OCI-LY1 (cell line): Measurements from ENCODE around the gene NUP214.

ENCODE experiments used
- H2AFZ ChIP-seq: fragments of 200-600 bp; sonication (generic), shearing (Covaris generic); 2 replicates; pipeline ENCODE4 v1.6.0; 2014; ENCODE audit warnings: antibody characterized with exemption, mild to moderate bottlenecking, low read length
- H3F3A ChIP-seq: fragments of 200-600 bp; sonication (generic), shearing (Covaris generic); 2 replicates; pipeline ENCODE4 v1.6.0; 2014; ENCODE audit warnings: mild to moderate bottlenecking, antibody characterized with exemption, low read length, moderate library complexity; ENCODE audit not compliant: insufficient read depth
- H3K27ac ChIP-seq: fragments of 200-600 bp; sonication (generic); 2 replicates; pipeline ENCODE4 v1.5.1; 2014; ENCODE audit warnings: low read length, mixed run types, mild to moderate bottlenecking, low read depth; ENCODE audit not compliant: poor library complexity, severe bottlenecking
- H3K27me3 ChIP-seq: fragments of 200-600 bp; sonication (generic); 2 replicates; pipeline ENCODE4 v1.6.0; 2014; ENCODE audit warnings: antibody characterized with exemption, mild to moderate bottlenecking, low read length, moderate library complexity; ENCODE audit not compliant: insufficient read depth
- H3K36me3 ChIP-seq: fragments of 200-600 bp; sonication (generic); 2 replicates; pipeline ENCODE4 v1.6.1; 2014; ENCODE audit warnings: mild to moderate bottlenecking, antibody characterized with exemption, low read length, moderate library complexity, mixed read lengths; ENCODE audit not compliant: insufficient read depth
- H3K4me1 ChIP-seq: fragments of 200-600 bp; sonication (generic); 2 replicates; pipeline ENCODE4 v1.5.1; 2014; ENCODE audit warnings: mild to moderate bottlenecking, low read length, moderate library complexity; ENCODE audit not compliant: insufficient read depth, severe bottlenecking
- H3K4me2 ChIP-seq: fragments of 200-600 bp; sonication (generic), shearing (Covaris generic); 2 replicates; pipeline ENCODE4 v1.6.1; 2014; ENCODE audit warnings: low read length
- H3K4me3 ChIP-seq: fragments of 200-600 bp; sonication (generic); 2 replicates; pipeline ENCODE4 v1.5.1; 2014; ENCODE audit warnings: low read length, low read depth, mild to moderate bottlenecking, mixed read lengths; ENCODE audit not compliant: poor library complexity, severe bottlenecking
- H3K79me2 ChIP-seq: fragments of 200-600 bp; shearing (Covaris generic); 2 replicates; pipeline ENCODE4 v1.6.1; 2016; ENCODE audit warnings: mixed run types, low read length, mixed read lengths; ENCODE audit not compliant: insufficient read depth
- H3K9ac ChIP-seq: fragments of 200-600 bp; sonication (generic), shearing (Covaris generic); 2 replicates; pipeline ENCODE4 v1.6.1; 2014; ENCODE audit warnings: mild to moderate bottlenecking, low read length, mixed read lengths
- H3K9me2 ChIP-seq: fragments of 200-600 bp; sonication (generic), shearing (Covaris generic); 2 replicates; pipeline ENCODE4 v1.6.1; 2014; ENCODE audit warnings: low read depth, mild to moderate bottlenecking, low read length, mixed read lengths
- H3K9me3 ChIP-seq: fragments of 200-600 bp; shearing (Covaris generic); 2 replicates; pipeline ENCODE4 v1.6.1; 2014; ENCODE audit warnings: low read length, mixed read lengths
- H4K20me1 ChIP-seq: fragments of 200-600 bp; sonication (generic), shearing (Covaris generic); 2 replicates; pipeline ENCODE4 v1.6.0; 2016; ENCODE audit warnings: mild to moderate bottlenecking, low read length; ENCODE audit not compliant: insufficient read depth
- EZH2 ChIP-seq: fragments of 200-600 bp; sonication (generic), shearing (Covaris generic); IDR thresholded peaks from 2 replicates; pipeline ENCODE4 v1.8.0; 2017; ENCODE audit warnings: borderline replicate concordance, mixed run types, mild to moderate bottlenecking, antibody characterized with exemption, low read length, moderate library complexity, mixed read lengths
- TF ChIP-seq, protein P1 (sequence below): fragments of 200-600 bp; sonication (generic), shearing (Covaris generic); IDR thresholded peaks from 2 replicates; pipeline ENCODE4 v1.5.1; 2017; ENCODE audit warnings: mild to moderate bottlenecking, antibody characterized with exemption, low read length, moderate library complexity, mixed read lengths

NUP214 gene

DNA sequence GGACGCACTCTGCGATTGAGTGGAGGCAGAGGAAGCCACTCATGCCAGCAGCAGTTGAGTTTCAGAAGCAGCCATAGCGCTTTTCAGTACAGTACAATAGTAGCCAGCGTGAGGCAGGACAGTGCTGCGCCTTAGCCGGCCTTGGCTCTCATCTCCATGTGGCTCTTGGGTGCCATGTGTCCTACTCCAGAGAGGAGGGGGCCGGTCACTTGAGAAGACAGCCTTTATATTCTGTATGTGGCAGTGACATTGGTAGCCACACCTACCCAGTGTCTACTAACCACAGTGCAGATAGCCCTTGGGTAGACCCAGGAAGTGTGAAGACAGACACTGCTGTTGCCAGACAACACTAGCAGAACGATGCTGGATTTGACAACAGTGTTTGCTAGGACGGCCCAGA, 108.6 kb downstream of the NUP214 start:
- TF ChIP-seq, protein P1, sequence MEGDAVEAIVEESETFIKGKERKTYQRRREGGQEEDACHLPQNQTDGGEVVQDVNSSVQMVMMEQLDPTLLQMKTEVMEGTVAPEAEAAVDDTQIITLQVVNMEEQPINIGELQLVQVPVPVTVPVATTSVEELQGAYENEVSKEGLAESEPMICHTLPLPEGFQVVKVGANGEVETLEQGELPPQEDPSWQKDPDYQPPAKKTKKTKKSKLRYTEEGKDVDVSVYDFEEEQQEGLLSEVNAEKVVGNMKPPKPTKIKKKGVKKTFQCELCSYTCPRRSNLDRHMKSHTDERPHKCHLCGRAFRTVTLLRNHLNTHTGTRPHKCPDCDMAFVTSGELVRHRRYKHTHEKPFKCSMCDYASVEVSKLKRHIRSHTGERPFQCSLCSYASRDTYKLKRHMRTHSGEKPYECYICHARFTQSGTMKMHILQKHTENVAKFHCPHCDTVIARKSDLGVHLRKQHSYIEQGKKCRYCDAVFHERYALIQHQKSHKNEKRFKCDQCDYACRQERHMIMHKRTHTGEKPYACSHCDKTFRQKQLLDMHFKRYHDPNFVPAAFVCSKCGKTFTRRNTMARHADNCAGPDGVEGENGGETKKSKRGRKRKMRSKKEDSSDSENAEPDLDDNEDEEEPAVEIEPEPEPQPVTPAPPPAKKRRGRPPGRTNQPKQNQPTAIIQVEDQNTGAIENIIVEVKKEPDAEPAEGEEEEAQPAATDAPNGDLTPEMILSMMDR, result no peak
- TF ChIP-seq EZH2, result no peak
- Histone ChIP-seq H4K20me1 (no peaks in the 10 kb centered on the region), H3K4me3 (no peak overlapping the region), H3K4me2 (no peak overlapping the region), H3K9me3 (no peaks in the 10 kb centered on the region), H3K27ac (no peak overlapping the region), H3K9ac (no peak overlapping the region), H3K4me1 (peaks cover 15% of the 10 kb centered on the region), H3K79me2 (no peaks in the 10 kb centered on the region), H2AFZ (no peak overlapping the region), H3F3A (no peaks in the 10 kb centered on the region), H3K9me2 (no peaks in the 10 kb centered on the region), H3K27me3 (no peaks in the 10 kb centered on the region), H3K36me3 (peaks cover 34% of the 10 kb centered on the region)

DNA sequence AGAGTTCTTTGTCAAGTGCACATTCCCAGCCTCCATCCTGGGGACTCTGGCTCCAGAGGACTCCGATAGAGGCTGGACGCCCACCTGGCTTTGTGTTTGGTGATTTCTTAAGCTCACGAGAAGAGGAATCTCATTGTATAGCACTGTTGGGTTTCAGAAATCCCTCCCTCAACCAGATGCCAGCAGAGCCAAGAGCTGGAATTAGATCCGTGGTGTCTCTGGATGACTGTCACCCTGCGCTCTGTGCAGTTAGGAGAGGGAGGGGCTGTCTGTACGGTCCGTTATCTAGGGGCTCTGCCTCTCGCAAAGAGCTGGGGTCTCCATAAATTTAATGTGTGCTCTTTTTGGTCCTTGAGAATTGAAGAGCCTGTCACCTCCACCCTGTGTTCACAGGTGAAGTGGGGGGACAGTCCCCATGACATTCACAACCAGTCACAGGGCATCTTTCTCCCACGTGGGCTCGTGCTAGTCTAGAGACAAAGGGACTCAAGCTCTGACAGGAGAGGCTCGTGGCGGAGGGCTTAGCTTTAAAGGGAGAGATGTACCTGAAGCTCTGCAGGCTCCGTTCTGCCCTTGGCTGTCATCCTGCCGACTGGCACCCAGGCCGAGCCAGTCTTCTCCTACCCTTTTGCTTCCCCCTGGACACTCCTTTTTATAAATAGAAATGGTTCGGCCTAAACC, 109.6 kb downstream of the NUP214 start:
- Histone ChIP-seq H3K9me3 (no peaks in the 10 kb centered on the region), H3K9me2 (no peaks in the 10 kb centered on the region), H2AFZ (no peak overlapping the region), H3K4me1 (peaks cover 15% of the 10 kb centered on the region), H3K27ac (no peak overlapping the region), H4K20me1 (no peaks in the 10 kb centered on the region), H3K9ac (no peak overlapping the region), H3K27me3 (no peaks in the 10 kb centered on the region), H3K79me2 (no peaks in the 10 kb centered on the region), H3K4me2 (no peak overlapping the region), H3K4me3 (no peak overlapping the region), H3K36me3 (peaks cover 30% of the 10 kb centered on the region), H3F3A (no peaks in the 10 kb centered on the region)
- TF ChIP-seq EZH2, result no peak
- TF ChIP-seq, protein P1, result no peak

DNA sequence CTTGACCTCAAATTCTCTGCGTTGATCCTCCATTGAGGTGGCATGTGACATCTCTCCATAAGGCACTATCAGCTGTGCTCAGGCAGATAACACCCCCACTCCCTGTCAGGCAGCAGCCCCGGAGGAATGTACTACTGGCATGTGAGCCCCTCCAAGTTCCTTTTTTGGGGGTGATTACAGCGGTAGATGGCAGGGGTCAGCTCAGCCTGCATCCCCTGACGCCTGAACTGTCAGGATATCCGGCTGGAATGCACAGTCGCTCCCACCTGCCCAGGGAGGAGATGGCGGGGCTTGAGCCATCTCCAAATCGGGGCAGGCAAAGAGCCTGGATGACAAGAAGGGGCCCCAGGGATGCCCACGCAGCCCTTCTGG, 110.1 kb downstream of the NUP214 start:
- H3F3A ChIP-seq, result no peaks in the 10 kb centered on the region
- no peaks in the 10 kb centered on the region for H3K79me2 ChIP-seq
- no peak overlapping the region for H3K9ac ChIP-seq
- H3K36me3 ChIP-seq, result peaks cover 30% of the 10 kb centered on the region
- no peaks in the 10 kb centered on the region for H3K9me2 ChIP-seq
- TF ChIP-seq EZH2, result no peak
- H3K4me1 ChIP-seq, result peaks cover 15% of the 10 kb centered on the region
- H3K4me3 ChIP-seq, result no peak overlapping the region
- H3K9me3 ChIP-seq, result no peaks in the 10 kb centered on the region
- H3K27me3 ChIP-seq, result no peaks in the 10 kb centered on the region
- H4K20me1 ChIP-seq, result no peaks in the 10 kb centered on the region
- no peak overlapping the region for H2AFZ ChIP-seq
- no peak overlapping the region for H3K27ac ChIP-seq
- H3K4me2 ChIP-seq, result no peak overlapping the region

DNA sequence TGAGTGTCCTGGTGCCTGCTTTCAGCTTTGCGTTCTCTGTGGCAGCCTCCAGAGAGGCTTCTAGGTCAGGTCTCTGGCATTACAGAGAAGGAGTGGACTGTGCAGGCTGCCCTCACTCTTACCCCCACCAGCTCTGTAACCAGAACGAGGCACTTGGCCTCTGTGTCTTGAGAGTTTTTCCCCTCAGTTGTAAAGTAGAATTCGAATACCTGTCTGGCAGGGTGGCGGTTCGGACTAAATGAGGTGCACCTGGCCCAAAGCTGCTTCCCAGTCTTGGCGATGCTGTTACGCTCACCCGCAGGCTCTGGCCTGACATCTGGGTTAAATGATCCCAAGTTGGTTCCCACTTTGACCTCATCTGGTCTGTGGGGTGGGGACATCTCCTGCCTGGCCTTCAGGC, 110.8 kb downstream of the NUP214 start:
- Histone ChIP-seq H3K79me2 (no peaks in the 10 kb centered on the region), H3K27ac (no peak overlapping the region), H2AFZ (no peak overlapping the region), H3K9ac (no peak overlapping the region), H3F3A (no peaks in the 10 kb centered on the region), H3K27me3 (no peaks in the 10 kb centered on the region), H3K4me1 (peaks cover 15% of the 10 kb centered on the region), H4K20me1 (no peaks in the 10 kb centered on the region), H3K36me3 (peaks cover 30% of the 10 kb centered on the region), H3K9me2 (no peaks in the 10 kb centered on the region), H3K9me3 (no peaks in the 10 kb centered on the region), H3K4me3 (no peak overlapping the region), H3K4me2 (no peak overlapping the region)
- TF ChIP-seq EZH2, result no peak
- TF ChIP-seq, protein P1, result no peak
